B cell (primary cell): ENCODE data around the gene KICS2. TPM values are rescaled to one million over a fixed set of nuclear protein-coding genes. Genes with fewer than 3 reads are reported as not detected.

Source experiments
- ATAC-seq: fragments of 200-7000 bp; cut with Tn5 transposase; one replicate; pipeline ENCODE4 v1.10.0; 2021; ENCODE audit warnings: low read depth, mild to moderate bottlenecking, moderate number of reproducible peaks, moderate library complexity
- CTCF ChIA-PET: fragments of 350-600 bp; sonication (Branson Sonifier 250); formaldehyde crosslinking; loops from one replicate; lab custom pipeline; 2021; ENCODE audit warnings: antibody characterized with exemption, inconsistent platforms; lab: Charles Lee
- POLR2A ChIA-PET: fragments of 350-600 bp; sonication (Branson Sonifier 250); formaldehyde crosslinking; loops from one replicate; lab custom pipeline; 2021; ENCODE audit warnings: antibody characterized with exemption; lab: Charles Lee
- DNase-seq: peaks from one replicate; pipeline ENCODE4 v3.0.0; 2013
- H2AFZ ChIP-seq: 2 replicates; pipeline ENCODE4 v1.6.1; 2012; ENCODE audit warnings: mild to moderate bottlenecking, low read depth, low read length; ENCODE audit not compliant: insufficient read depth, poor library complexity, severe bottlenecking
- H3K27ac ChIP-seq, 2 donors: 1 replicate in 1 of 2; 2 replicates in 1 of 2; pipeline ENCODE4 v1.5.1; 2012 to 2013; ENCODE audit warnings: low read length in 2 of 2, mild to moderate bottlenecking in 2 of 2, moderate library complexity in 1 of 2
- H3K27me3 ChIP-seq, 4 experiments: fragments of 200-600 bp in 1 of 4; sonication (generic) in 1 of 4; replicated peaks in 1 of 4; 1 replicate in 2 of 4; 2 replicates in 2 of 4; pipeline versions ENCODE4 v1.6.1 to v1.7.0; 2013 to 2016; ENCODE audit warnings: low read length in 3 of 4, mild to moderate bottlenecking in 2 of 4, mixed read lengths in 1 of 4, moderate library complexity in 1 of 4; ENCODE audit not compliant: insufficient read depth in 4 of 4, control insufficient read depth in 3 of 4; ENCODE audit errors: control extremely low read depth in 1 of 4
- H3K36me3 ChIP-seq, 2 experiments: replicated peaks in 1 of 2; 1 replicate in 1 of 2; 2 replicates in 1 of 2; pipeline versions ENCODE4 v1.6.1 to v1.7.1; 2013; ENCODE audit warnings: low read length in 1 of 2; ENCODE audit not compliant: insufficient read depth in 2 of 2, control insufficient read depth in 1 of 2; ENCODE audit errors: control extremely low read depth in 1 of 2, extremely low read depth in 1 of 2
- H3K4me1 ChIP-seq, 2 donors: fragments of 200-600 bp in 1 of 2; sonication (generic) in 1 of 2; 1 replicate in 1 of 2; 2 replicates in 1 of 2; pipeline versions ENCODE4 v1.5.1 to v1.6.1; 2013 to 2017; ENCODE audit warnings: low read length in 2 of 2; ENCODE audit not compliant: control insufficient read depth in 2 of 2, insufficient read depth in 2 of 2
- H3K4me2 ChIP-seq: replicated peaks from 2 replicates; pipeline ENCODE3; 2012; ENCODE audit warnings: mild to moderate bottlenecking, low read depth, low read length; ENCODE audit not compliant: poor library complexity, severe bottlenecking
- H3K4me3 ChIP-seq, 5 experiments: fragments of 200-600 bp in 1 of 5; sonication (generic) in 1 of 5; 1 replicate in 3 of 5; 2 replicates in 2 of 5; pipeline versions ENCODE4 v1.5.1 to v1.7.0; 2011 to 2016; ENCODE audit warnings: low read length in 4 of 5, mild to moderate bottlenecking in 4 of 5, low read depth in 2 of 5, control low read depth in 1 of 5, moderate library complexity in 1 of 5; ENCODE audit not compliant: insufficient read depth in 1 of 5; ENCODE audit errors: control extremely low read depth in 1 of 5, extremely low read depth in 1 of 5
- H3K79me2 ChIP-seq: fragments of 200-600 bp; sonication (generic); one replicate; pipeline ENCODE4 v1.6.0; 2016; ENCODE audit warnings: low read length; ENCODE audit not compliant: control insufficient read depth, insufficient read depth
- H3K9ac ChIP-seq: fragments of 200-600 bp; sonication (generic); 2 replicates; pipeline ENCODE4 v1.6.1; 2017; ENCODE audit warnings: mild to moderate bottlenecking, low read length, moderate library complexity
- H3K9me3 ChIP-seq, 3 donors: one replicate each; pipeline versions ENCODE4 v1.6.1 to v1.7.1; 2013; ENCODE audit warnings: low read length in 2 of 3; ENCODE audit not compliant: control insufficient read depth in 2 of 3, insufficient read depth in 1 of 3; ENCODE audit errors: control extremely low read depth in 1 of 3
- H4K20me1 ChIP-seq: 2 replicates; pipeline ENCODE4 v1.6.0; 2012; ENCODE audit warnings: mild to moderate bottlenecking, low read length; ENCODE audit not compliant: insufficient read depth, control insufficient read depth, poor library complexity, severe bottlenecking
- H3K27ac Mint-ChIP-seq: one replicate; pipeline ENCODE4 v1.8.0; 2021; ENCODE audit warnings: mixed read lengths
- H3K27me3 Mint-ChIP-seq: one replicate; pipeline ENCODE4 v1.8.0; 2021; ENCODE audit warnings: mixed read lengths
- H3K4me1 Mint-ChIP-seq: one replicate; pipeline ENCODE4 v1.8.0; 2021; ENCODE audit warnings: mixed read lengths
- H3K4me3 Mint-ChIP-seq: one replicate; pipeline ENCODE4 v1.8.0; 2021; ENCODE audit warnings: mixed read lengths
- H3K9me3 Mint-ChIP-seq: one replicate; pipeline ENCODE4 v1.8.0; 2022; ENCODE audit warnings: mixed read lengths; ENCODE audit not compliant: insufficient read depth
- EZH2 ChIP-seq: IDR thresholded peaks from 2 replicates; pipeline ENCODE4 v1.6.1; 2012; ENCODE audit warnings: borderline replicate concordance, low read depth, mild to moderate bottlenecking, moderate library complexity, low read length; ENCODE audit not compliant: insufficient read depth, poor library complexity, severe bottlenecking
- WGBS: methylation state at CpG from one replicate; pipeline ENCODE4 v1.1.5; 2013; ENCODE audit warnings: missing lambda C conversion rate; ENCODE audit not compliant: insufficient coverage; 5-methylcytosine and 5-hydroxymethylcytosine counted together
- intact Hi-C: fragments of 100-400 bp; cut with micrococcal nuclease; formaldehyde crosslinking; loops from one replicate; pipeline ENCODE4 v1.10.0; 2022
- polyA plus RNA-seq: library from polyadenylated mRNA; depleted of rRNA; stranded (reverse); fragments of >200 nt; gene quantifications from 2 replicates; pipeline ENCODE4 v1.2.3, GENCODE V29; 2012
- total RNA-seq, 2 donors: library from RNA; stranded (reverse); fragments of 120-200 nt in 1 of 2; gene quantifications; 1 replicate in 1 of 2; 2 replicates in 1 of 2; pipeline versions ENCODE4 v1.2.3 to v1.2.4, GENCODE V29; 2013 to 2022
- TF ChIP-seq, protein P1 (sequence below): fragments of 200-600 bp; IDR thresholded peaks from one replicate; pipeline ENCODE4 v1.8.0; 2022; ENCODE audit warnings: antibody characterized with exemption, mild to moderate bottlenecking

KICS2 gene
- total and polyA plus RNA-seq, 2 donors (not counting 1 experiment from before 2014, with no cell fraction given): 16.6 to 21.2 TPM

DNA sequence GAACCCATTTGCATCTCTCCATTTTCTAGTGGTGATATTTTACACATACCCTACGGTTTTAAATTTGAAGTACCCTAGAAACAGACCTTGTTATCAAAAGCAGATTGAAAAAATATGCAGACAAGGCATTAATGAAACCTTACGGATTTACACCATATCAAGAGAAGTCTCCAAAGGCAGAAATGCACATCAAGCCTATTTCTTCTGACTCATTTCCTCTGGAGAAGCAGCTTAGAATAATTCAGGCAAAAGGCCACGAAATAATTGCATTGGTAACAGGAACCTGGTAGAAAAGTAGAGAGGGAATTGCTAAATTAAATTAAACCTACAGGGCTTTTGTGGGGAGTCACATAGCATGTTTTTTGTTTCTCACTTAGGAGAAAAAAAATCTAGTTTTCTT, 34.7 kb downstream of the KICS2 start:
- TF ChIP-seq, protein P1, sequence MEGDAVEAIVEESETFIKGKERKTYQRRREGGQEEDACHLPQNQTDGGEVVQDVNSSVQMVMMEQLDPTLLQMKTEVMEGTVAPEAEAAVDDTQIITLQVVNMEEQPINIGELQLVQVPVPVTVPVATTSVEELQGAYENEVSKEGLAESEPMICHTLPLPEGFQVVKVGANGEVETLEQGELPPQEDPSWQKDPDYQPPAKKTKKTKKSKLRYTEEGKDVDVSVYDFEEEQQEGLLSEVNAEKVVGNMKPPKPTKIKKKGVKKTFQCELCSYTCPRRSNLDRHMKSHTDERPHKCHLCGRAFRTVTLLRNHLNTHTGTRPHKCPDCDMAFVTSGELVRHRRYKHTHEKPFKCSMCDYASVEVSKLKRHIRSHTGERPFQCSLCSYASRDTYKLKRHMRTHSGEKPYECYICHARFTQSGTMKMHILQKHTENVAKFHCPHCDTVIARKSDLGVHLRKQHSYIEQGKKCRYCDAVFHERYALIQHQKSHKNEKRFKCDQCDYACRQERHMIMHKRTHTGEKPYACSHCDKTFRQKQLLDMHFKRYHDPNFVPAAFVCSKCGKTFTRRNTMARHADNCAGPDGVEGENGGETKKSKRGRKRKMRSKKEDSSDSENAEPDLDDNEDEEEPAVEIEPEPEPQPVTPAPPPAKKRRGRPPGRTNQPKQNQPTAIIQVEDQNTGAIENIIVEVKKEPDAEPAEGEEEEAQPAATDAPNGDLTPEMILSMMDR: no peak
- no peak for TF ChIP-seq EZH2
- H3K4me1 Mint-ChIP-seq: no peaks in the 10 kb centered on the region
- ATAC-seq: no peak
- no peaks in the 10 kb centered on the region for H3K4me1 ChIP-seq
- no peaks in the 10 kb centered on the region for H3K27me3 ChIP-seq
- WGBS: no CpG with 5 or more reads among the region's 3 CpGs
- no peaks in the 10 kb centered on the region for H3K27me3 Mint-ChIP-seq
- no peaks in the 10 kb centered on the region for H3K9me3 ChIP-seq
- H3K36me3 ChIP-seq: peaks cover 0 to under 1% of the 10 kb centered on the region in 2 experiments
- H4K20me1 ChIP-seq: no peaks in the 10 kb centered on the region
- no peak overlapping the region for H3K4me3 Mint-ChIP-seq
- ChIA-PET POLR2A (no interaction called here), CTCF (no interaction called here)
- no peak overlapping the region for H3K27ac Mint-ChIP-seq
- H2AFZ ChIP-seq: no peak overlapping the region
- no peak overlapping the region for H3K4me3 ChIP-seq
- no peak overlapping the region for H3K9ac ChIP-seq
- peaks cover 2% of the 10 kb centered on the region for H3K9me3 Mint-ChIP-seq
- H3K4me2 ChIP-seq: no peak overlapping the region
- no peaks in the 10 kb centered on the region for H3K79me2 ChIP-seq
- no peak overlapping the region for H3K27ac ChIP-seq
- intact Hi-C loops: no loop called here
- DNase-seq: no peak

DNA sequence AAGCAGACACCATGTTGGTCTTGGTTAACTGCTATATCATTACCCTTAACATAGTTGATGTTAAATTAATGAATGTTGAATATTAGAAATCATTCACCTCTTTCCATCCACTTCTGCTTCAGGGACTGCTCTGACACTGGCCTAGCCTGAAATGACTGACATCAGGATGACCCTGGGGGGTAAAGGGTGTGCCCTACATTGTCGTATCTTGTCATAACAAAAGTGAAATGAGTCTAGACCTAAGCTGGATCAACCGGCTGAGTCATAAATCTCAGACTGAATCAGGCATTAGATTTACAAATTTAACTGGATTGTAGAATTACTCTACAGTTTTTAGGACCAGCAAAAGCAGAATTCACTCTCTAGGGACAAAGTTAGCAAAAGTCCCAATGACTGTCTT, 35.3 kb downstream of the KICS2 start:
- no peak overlapping the region for H2AFZ ChIP-seq
- H3K27me3 ChIP-seq: no peaks in the 10 kb centered on the region
- no peaks in the 10 kb centered on the region for H3K9me3 ChIP-seq
- H3K79me2 ChIP-seq: no peaks in the 10 kb centered on the region
- intact Hi-C loops: no loop called here
- H3K27ac ChIP-seq: no peak overlapping the region
- no peaks in the 10 kb centered on the region for H3K4me1 ChIP-seq
- Mint-ChIP-seq H3K9me3 (peaks cover 2% of the 10 kb centered on the region), H3K4me1 (no peaks in the 10 kb centered on the region), H3K4me3 (no peak overlapping the region), H3K27me3 (no peaks in the 10 kb centered on the region), H3K27ac (no peak overlapping the region)
- H4K20me1 ChIP-seq: no peaks in the 10 kb centered on the region
- H3K36me3 ChIP-seq: no peaks in the 10 kb centered on the region
- no peak overlapping the region for H3K4me3 ChIP-seq
- POLR2A ChIA-PET: no interaction called here
- no CpG with 5 or more reads among the region's 2 CpGs for WGBS
- no peak overlapping the region for H3K4me2 ChIP-seq
- CTCF ChIA-PET: no interaction called here
- ATAC-seq (no peak), DNase-seq (no peak)
- TF ChIP-seq, protein P1: no peak
- no peak for TF ChIP-seq EZH2
- no peak overlapping the region for H3K9ac ChIP-seq
